Endothelial cell (in vitro differentiated cells): Measurements from ENCODE around the gene CCT2. TPM values are rescaled to one million over a fixed set of nuclear protein-coding genes. Genes with fewer than 3 reads are reported as not detected.

Source experiments
- DNase-seq: peaks from one replicate; pipeline ENCODE4 v3.0.0; 2021; ENCODE audit warnings: low spot score
- H3K27ac Mint-ChIP-seq: one replicate; pipeline ENCODE4 v1.8.0; 2021; ENCODE audit warnings: mixed read lengths, inconsistent platforms; ENCODE audit not compliant: unreplicated experiment
- H3K27me3 Mint-ChIP-seq: one replicate; pipeline ENCODE4 v1.8.0; 2021; ENCODE audit warnings: mild to moderate bottlenecking, moderate library complexity, mixed read lengths, inconsistent platforms; ENCODE audit not compliant: unreplicated experiment
- H3K36me3 Mint-ChIP-seq: one replicate; pipeline ENCODE4 v1.8.0; 2021; ENCODE audit warnings: mild to moderate bottlenecking, low read depth, mixed read lengths, inconsistent platforms; ENCODE audit not compliant: unreplicated experiment
- H3K4me1 Mint-ChIP-seq: one replicate; pipeline ENCODE4 v1.8.0; 2021; ENCODE audit warnings: mild to moderate bottlenecking, mixed read lengths, inconsistent platforms; ENCODE audit not compliant: unreplicated experiment
- H3K4me3 Mint-ChIP-seq: one replicate; pipeline ENCODE4 v1.8.0; 2021; ENCODE audit warnings: mild to moderate bottlenecking, mixed read lengths, inconsistent platforms; ENCODE audit not compliant: unreplicated experiment
- H3K9me3 Mint-ChIP-seq: one replicate; pipeline ENCODE4 v1.8.0; 2021; ENCODE audit warnings: mixed read lengths, inconsistent platforms; ENCODE audit not compliant: unreplicated experiment
- total RNA-seq: library from RNA; stranded (reverse); fragmentation: NEBNext Ultra II Directional; extraction: Animal tissue kit (Norgen Biotek cat#: 25700); gene quantifications from one replicate; pipeline ENCODE4 v1.2.1, GENCODE V29; 2021; ENCODE audit not compliant: unreplicated experiment
- TF ChIP-seq, protein P1 (sequence below): fragments of 200-600 bp; sonication (generic); IDR thresholded peaks from one replicate; pipeline ENCODE4 v1.5.0; 2021; ENCODE audit warnings: antibody characterized with exemption; ENCODE audit not compliant: unreplicated experiment

CCT2 gene
- total RNA-seq, 1 donor from 2014 or later: 153 TPM

- Mint-ChIP-seq H3K36me3 (no peaks in the 10 kb centered on the region), H3K27me3 (peaks cover 10% of the 10 kb centered on the region), H3K27ac (peak overlapping the region; percentile 70), H3K4me1 (no peaks in the 10 kb centered on the region), H3K4me3 (no peak overlapping the region), H3K9me3 (no peaks in the 10 kb centered on the region)
- no peak for DNase-seq
- TF ChIP-seq, protein P1, sequence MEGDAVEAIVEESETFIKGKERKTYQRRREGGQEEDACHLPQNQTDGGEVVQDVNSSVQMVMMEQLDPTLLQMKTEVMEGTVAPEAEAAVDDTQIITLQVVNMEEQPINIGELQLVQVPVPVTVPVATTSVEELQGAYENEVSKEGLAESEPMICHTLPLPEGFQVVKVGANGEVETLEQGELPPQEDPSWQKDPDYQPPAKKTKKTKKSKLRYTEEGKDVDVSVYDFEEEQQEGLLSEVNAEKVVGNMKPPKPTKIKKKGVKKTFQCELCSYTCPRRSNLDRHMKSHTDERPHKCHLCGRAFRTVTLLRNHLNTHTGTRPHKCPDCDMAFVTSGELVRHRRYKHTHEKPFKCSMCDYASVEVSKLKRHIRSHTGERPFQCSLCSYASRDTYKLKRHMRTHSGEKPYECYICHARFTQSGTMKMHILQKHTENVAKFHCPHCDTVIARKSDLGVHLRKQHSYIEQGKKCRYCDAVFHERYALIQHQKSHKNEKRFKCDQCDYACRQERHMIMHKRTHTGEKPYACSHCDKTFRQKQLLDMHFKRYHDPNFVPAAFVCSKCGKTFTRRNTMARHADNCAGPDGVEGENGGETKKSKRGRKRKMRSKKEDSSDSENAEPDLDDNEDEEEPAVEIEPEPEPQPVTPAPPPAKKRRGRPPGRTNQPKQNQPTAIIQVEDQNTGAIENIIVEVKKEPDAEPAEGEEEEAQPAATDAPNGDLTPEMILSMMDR: no peak
Measured at GRCh38 chr12:69627501-69627900, 42.2 kb downstream of the CCT2 start.

DNA sequence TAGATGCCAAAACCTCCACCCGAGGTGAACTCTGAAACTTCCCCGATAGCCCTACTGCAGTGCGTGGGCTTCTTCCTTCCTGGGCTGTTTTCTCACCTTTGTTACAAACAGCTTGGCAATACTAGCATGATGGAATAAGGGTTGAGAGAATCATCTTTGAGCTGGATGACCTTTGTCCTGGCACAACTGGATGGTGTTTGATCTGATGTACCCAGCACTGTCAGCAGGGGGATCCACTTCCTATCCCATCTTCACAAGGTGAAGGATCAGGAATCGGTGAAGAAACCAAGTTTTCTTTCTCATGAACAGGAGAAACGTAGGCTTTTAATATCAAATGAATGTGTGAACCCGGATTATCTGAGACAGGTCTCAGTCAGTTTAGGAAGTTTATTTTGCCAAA, 44.9 kb downstream of the CCT2 start:
- H3K9me3 Mint-ChIP-seq: no peaks in the 10 kb centered on the region
- H3K27ac Mint-ChIP-seq: no peak overlapping the region
- TF ChIP-seq, protein P1: peak; percentile 14
- no peak for DNase-seq
- H3K4me3 Mint-ChIP-seq: no peak overlapping the region
- no peaks in the 10 kb centered on the region for H3K36me3 Mint-ChIP-seq
- H3K27me3 Mint-ChIP-seq: peaks cover 7% of the 10 kb centered on the region
- H3K4me1 Mint-ChIP-seq: no peaks in the 10 kb centered on the region

- TF ChIP-seq, protein P1: no peak
- Mint-ChIP-seq H3K9me3 (no peaks in the 10 kb centered on the region), H3K27ac (no peak overlapping the region), H3K27me3 (peaks cover 4% of the 10 kb centered on the region), H3K4me1 (no peaks in the 10 kb centered on the region), H3K4me3 (no peak overlapping the region), H3K36me3 (no peaks in the 10 kb centered on the region)
- DNase-seq: no peak
Measured at GRCh38 chr12:69633061-69633460, 47.8 kb downstream of the CCT2 start.

- Mint-ChIP-seq H3K36me3 (no peaks in the 10 kb centered on the region), H3K4me3 (no peak overlapping the region), H3K27me3 (peaks cover 2% of the 10 kb centered on the region), H3K4me1 (no peaks in the 10 kb centered on the region), H3K9me3 (no peaks in the 10 kb centered on the region), H3K27ac (no peak overlapping the region)
- DNase-seq: peak; percentile 74
- TF ChIP-seq, protein P1: peak; percentile 76
Measured at GRCh38 chr12:69639400-69640016, 54.2 kb downstream of the CCT2 start.

GRCh38 chr12:69641546-69641945, 56.3 kb downstream of the CCT2 start:
- Mint-ChIP-seq H3K9me3 (no peaks in the 10 kb centered on the region), H3K36me3 (no peaks in the 10 kb centered on the region)
- DNase-seq: no peak

More at GRCh38 chr12:69641546-69641945, 56.3 kb downstream of the CCT2 start:
- H3K27ac Mint-ChIP-seq: no peak overlapping the region
- H3K27me3 Mint-ChIP-seq: peaks cover 2% of the 10 kb centered on the region
- no peak overlapping the region for H3K4me3 Mint-ChIP-seq
- TF ChIP-seq, protein P1: no peak
- no peaks in the 10 kb centered on the region for H3K4me1 Mint-ChIP-seq
